Left renal cortex interstitium (tissue), 4 donors: ENCODE data around the gene WDR43. TPM values are rescaled to one million over a fixed set of nuclear protein-coding genes. Genes with fewer than 3 reads are reported as not detected.

Source experiments
- DNase-seq, 4 donors: peaks; one replicate each; pipeline ENCODE4 v3.0.0-alpha.2; 2013; ENCODE audit warnings: low read depth in 4 of 4, low spot score in 2 of 4, missing footprints in 1 of 4
- polyA plus RNA-seq, 4 donors: library from polyadenylated mRNA; unstranded; fragments of 120-200 nt; gene quantifications; one replicate each; pipeline ENCODE4 v1.2.1, GENCODE V29; 2013; ENCODE audit not compliant: insufficient read length in 4 of 4

WDR43 gene
- polyA plus RNA-seq: 10 to 100 TPM; 44.0 to 59.2 (median 46.9) TPM

GRCh38 chr2:28894470-28895188 lies at the start of gene WDR43:
Gene WDR43, plus strand, starts transcription at chr2:28894667. Its CDS starts 32 bp downstream, at chr2:28894699.
- DNase-seq: peak; percentile 83 to 94 (median 91)

DNA sequence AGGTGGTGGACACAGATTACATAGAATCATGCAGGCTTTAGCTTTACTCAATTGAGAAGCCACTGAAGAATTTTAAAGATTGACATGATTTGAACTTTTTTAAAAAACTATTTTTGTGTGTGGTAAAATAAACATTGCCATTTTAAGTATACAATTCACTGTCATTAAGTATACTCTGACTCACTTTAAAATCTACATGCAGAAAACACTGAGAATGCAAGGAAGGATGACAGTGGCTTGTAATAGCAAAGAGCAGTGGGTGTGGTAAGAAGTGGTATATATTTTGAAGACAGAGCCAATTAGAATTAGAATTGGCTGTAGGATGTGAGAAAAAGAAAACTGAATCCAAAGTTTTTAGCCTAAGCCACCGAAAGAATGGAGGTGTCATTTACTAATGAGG lies 39.3 kb upstream of the WDR43 start:
- DNase-seq: no peak

GRCh38 chr2:28855977-28856376 lies 38.5 kb upstream of the WDR43 start:
- DNase-seq: no peak

- DNase-seq: no peak
Measured at GRCh38 chr2:28868611-28869010, 25.9 kb upstream of the WDR43 start.

GRCh38 chr2:28869494-28870145 lies 24.8 kb upstream of the WDR43 start:
- peak in 2 of 4 donors; percentile 8 to 22 for DNase-seq

GRCh38 chr2:28870146-28870891 lies 24.1 kb upstream of the WDR43 start, which contains the start of gene TRMT61B:
Gene TRMT61B, minus strand, starts transcription at chr2:28870309. Its CDS starts 32 bp downstream, at chr2:28870277.
- DNase-seq: peak; percentile 80 to 93 (median 92)

GRCh38 chr2:28871620-28872019 lies 22.8 kb upstream of the WDR43 start:
- DNase-seq: no peak

DNA sequence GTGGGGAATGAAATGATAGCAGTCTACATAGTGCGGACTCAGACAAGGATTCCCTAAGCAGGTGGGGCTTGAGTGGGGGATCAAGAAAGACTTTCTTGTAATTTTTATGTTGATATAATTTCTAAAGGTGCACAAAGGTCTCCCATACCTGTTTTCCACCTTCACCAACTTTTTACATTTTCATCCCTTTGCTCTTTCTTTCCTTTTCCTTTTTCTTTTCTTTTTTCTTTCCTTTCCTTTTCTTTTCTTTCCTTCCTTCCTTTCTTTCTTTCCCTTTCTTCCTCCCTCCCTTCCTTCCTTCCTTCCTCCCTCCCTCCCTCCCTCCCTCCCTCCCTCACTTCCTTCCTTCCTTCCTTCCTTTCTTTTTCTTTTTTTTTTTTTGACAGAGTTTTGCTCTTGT lies 14.3 kb upstream of the WDR43 start:
- DNase-seq: no peak

DNA sequence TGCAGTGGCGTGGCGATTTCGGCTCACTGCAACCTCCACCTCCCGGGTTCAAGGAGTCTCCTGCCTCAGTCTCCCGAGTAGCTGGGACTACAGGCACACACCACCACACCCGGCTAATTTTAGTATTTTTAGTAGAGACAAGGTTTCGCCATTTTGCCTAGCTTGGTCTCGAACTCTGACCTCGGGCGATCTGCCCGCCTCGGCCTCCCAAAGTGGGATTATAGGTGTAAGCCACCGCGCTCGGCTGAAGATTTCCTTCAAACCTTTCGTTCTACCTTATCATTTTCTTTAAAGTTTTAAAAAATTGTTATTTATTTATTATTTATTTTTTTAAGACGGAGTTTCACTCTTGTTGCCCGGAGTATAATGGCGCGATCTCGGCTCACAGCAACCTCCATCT lies 979 bp upstream of the WDR43 start:
- no peak for DNase-seq

DNA sequence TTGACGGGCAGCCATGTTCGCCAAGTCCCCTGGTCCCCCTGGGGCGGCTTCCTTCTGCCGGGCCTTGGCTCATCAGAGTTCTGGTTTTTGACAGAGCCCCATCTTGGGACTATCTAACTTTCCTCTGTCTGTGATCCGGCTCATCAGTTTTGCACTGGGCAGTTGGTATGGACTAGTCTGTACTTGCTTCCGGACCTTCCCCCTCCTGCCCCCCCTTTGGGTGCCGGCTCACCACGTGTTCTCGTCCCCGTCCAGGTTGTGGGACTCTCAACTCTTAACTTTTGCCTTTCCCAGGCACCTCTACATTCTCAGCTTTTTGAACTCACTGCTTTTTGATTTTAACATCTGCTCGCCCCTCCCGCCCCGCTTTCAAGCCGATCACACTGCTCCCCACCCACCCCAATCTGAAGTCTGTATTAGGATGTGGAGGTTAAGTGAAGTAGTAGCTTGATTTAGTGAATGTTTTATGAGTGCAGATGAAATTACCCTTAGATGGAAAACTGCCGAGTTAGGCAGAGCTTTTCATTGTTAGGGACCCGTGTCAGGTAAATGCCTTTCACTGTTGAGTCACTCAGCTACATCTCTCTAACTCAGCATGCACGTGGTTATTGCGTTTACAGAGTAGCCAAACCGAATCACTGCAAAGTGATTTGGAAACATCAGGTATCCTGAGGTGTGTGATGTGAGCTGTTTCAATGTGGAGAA lies 874 bp downstream of the WDR43 start:
- peak in 1 of 4 donors; percentile 3 for DNase-seq

DNA sequence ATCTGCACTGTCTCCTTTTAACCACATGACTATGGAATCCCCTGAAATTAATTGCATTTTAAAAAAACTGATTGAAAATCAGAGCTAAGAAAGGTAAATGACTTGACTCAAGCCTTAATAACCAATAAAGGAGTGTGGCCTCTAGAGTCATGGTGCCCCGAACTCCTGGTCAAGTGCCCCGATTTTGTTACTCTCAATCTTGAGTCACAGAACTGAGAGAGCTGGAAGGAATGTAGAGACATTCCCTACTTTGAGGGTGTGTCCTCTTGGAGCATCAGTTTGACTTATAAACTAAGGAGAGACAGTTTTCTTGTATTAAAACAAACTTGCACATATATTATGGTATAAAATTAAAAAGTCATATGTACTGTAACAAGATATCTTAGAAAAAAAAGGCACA lies 2.4 kb downstream of the WDR43 start:
- DNase-seq: no peak

GRCh38 chr2:28898048-28898447 lies 3.6 kb downstream of the WDR43 start:
- DNase-seq: no peak

DNA sequence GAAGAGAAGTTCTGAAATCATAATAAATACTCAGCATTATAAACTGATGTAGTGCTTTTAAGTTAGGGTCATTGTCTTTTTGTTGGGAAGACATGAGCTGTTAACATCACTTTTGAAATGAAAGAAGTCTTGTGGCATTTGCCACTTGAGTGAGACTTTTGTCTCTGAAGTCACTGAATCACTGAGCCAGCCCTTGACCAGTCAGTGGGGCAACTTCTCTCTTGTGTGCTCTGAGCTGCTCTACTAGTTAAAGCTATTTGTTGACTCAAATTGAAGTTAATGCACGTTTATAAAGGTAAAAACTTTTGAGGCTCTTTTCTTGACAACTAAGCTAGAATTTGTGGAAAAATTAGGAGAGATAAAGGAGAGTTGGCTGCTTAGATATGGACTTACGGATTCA lies 6.7 kb downstream of the WDR43 start:
- no peak for DNase-seq

GRCh38 chr2:28901841-28902240 lies 7.4 kb downstream of the WDR43 start:
- no peak for DNase-seq

GRCh38 chr2:28902584-28902983 lies 8.1 kb downstream of the WDR43 start:
- DNase-seq: no peak

- no peak for DNase-seq
Measured at GRCh38 chr2:28904295-28904694, 9.8 kb downstream of the WDR43 start.

GRCh38 chr2:28904802-28905457 lies 10.5 kb downstream of the WDR43 start:
- no peak for DNase-seq

DNA sequence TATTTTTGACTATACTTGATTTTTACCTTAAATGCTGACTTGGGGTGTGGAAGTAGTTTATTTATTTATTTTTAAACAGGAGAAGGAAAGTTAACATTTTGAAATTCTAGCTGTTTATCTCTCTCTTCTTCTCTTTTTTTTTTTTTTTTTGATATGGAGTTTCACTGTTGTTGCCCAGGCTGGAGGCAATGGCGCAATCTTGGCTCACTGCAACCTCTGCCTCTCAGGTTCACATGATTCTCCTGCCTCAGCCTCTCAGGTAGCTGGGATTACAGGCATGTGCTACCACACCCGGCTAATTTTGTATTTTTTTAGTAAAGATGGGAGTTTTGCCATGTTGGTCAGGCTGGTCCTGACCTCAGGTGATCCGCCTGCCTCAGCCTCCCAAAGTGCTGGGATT lies 11.1 kb downstream of the WDR43 start:
- no peak for DNase-seq

DNA sequence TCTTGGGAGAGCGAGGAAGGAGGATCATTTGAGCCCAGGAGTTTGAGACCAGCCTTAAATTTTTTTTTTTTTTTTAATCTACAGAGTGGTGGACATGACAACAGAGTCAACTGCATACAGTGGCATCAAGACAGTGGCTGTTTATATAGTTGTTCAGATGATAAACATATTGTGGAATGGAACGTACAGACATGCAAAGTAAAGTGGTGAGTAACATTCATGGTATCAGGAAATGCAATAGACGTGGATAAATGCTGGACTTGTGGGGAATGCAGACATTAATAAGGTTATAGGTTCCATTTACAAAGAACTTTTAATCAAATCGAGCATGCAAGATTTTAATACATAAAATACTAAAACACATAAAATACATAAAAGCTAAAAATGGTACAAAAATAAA lies 11.9 kb downstream of the WDR43 start:
- DNase-seq: no peak

GRCh38 chr2:28906821-28907220 lies 12.4 kb downstream of the WDR43 start:
- DNase-seq: no peak
